HG02938 (cell line): ENCODE results near the gene OR56B4.
"Not testable (repeated sequence)": the region's sequence is repeated elsewhere in the genome, so short reads cannot be mapped to it uniquely, and the experiment has no call there.

Source experiments
- ATAC-seq: cut with Tn5 transposase; IDR thresholded peaks from one replicate; pipeline ENCODE4 v1.9.1; 2021; ENCODE audit warnings: mild to moderate bottlenecking, moderate library complexity; ENCODE audit not compliant: unreplicated experiment

OR56B4 gene, protein sequence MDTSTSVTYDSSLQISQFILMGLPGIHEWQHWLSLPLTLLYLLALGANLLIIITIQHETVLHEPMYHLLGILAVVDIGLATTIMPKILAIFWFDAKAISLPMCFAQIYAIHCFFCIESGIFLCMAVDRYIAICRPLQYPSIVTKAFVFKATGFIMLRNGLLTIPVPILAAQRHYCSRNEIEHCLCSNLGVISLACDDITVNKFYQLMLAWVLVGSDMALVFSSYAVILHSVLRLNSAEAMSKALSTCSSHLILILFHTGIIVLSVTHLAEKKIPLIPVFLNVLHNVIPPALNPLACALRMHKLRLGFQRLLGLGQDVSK

DNA sequence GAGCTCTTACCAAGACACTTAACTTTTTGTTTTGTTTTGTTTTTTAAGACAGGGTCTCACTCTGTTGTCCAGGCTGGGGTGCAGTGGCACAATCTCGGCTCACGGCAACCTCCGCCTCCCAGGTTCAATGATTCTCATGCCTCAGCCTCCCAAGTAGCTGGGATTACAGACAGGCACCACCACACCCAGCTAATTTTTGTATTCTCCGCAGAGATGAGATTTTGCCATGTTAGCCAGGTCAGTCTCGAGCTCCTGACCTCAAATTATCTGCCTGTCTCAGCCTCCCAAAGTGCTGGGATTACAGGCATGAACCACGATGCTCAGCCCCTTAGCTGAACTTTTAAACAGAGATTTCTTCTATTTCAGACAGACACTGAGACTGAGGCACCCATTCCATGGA lies at the start of gene OR56B4:
OR56B4 (plus strand) TSS at position 301 of the 400 bp plus-strand sequence; CDS start at position 396, 95 bp downstream.
- not testable (repeated sequence) for ATAC-seq

- ATAC-seq: no peak
Measured at GRCh38 chr11:6061475-6061874, 46.0 kb upstream of the OR56B4 start.

DNA sequence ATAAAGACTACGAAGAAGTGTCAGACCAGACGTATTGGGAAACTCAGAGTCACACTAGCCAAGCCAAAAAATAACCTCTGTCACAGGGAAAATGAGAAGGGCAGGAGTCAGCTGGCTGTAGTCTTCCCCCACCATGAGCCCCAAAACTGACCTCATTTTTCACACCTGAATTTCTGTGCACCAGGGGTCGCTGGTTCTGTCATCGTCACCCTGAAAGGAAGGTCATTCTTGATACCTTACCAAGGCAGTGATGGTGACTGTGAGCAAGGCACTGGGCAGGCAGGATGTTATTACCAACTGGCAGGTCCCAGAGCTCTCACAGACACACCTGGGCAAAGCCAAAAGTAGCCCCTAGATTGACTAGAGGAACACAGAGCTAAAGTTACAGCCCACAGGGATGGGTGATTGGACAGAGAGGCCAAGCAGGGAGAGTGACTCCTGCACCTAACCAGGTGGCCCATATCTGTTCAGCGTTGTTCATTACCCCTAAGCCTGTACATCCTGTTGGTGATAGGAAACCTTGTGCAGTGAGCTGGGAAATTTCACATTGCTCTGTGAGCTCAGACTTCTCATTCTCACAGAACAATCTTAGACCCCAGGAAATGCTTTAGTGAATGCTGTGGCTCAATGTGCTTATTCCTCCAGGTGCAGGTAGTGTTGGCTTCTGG lies 44.7 kb upstream of the OR56B4 start:
- no peak for ATAC-seq

DNA sequence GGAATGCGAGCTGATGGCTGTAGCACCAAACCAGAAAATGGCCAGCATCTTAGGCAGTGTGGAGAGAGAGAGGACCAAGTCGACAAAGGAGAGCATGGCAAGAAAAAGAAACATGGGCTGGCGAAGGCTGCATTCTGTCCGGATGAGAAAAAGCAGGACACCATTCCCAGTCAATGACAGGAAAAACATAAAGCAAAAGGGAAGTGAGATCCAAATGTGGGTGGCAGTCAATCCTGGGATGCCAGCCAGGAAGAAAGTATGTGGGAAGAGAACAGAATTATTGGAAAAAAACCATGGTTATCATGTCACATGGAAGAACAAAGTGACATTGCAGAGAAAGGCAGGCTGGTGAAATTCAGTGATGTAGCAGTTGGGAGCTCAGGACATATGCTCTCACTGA lies 40.0 kb upstream of the OR56B4 start:
- ATAC-seq: no peak

GRCh38 chr11:6076443-6076842 lies 31.0 kb upstream of the OR56B4 start:
- ATAC-seq: not testable (repeated sequence)

DNA sequence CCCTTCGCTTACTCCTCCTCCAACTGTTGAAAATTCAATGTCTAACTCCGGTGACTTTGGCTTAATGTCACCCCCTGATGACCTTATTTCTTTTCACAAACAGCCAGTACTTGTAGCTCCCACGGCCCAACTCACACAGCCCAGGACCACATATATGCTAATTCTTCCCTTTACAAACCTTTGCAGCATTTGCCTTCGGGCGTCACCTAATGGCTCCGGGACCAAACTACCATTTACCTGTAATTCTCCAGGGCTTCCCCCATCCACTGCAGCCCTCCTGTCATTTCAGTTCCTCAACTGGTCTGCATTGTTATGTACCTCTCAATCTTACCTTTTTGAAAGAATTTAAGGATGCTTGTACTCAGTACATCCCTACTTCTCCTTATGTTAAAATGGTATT lies 29.8 kb upstream of the OR56B4 start:
- no peak for ATAC-seq

DNA sequence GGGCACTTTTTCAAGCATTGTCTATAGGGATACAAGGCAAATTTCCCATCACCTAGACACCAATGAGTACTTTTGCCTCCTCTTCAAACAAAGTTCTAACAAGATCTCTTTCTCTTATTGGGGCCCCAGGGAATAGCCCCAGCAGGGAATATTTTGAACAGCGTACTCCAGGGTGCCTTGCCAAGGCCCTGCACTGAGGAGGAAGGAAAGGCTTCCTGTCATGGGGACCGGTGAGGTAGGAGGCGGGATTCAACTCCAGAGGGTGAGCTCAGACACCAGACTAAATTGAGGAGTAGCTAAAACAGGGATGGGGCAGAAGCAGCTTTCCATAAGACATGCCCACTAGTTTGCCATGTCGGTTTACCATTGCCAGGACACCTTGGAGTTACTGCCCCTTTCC lies 28.0 kb upstream of the OR56B4 start:
- ATAC-seq: no peak

DNA sequence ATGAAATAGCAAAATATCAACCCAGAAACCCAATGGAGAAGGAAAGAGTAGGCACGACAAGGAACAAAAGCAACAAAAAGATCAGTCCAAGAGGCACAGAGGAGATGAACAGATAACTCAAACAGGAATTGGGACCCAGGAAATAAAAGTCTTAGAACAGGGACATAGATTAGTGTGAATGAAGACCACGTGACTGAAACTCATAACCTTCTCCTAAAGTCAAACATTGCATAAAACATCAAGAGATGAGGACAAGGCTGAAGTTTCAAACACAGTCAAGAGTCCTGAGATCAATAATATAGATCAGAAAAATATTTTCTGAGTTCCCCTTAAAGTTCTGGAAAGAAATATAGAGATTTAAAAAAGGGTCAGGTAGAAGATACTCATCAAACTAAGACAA lies 24.4 kb upstream of the OR56B4 start:
- no peak for ATAC-seq

- ATAC-seq: no peak
Measured at GRCh38 chr11:6084587-6084986, 22.9 kb upstream of the OR56B4 start.

DNA sequence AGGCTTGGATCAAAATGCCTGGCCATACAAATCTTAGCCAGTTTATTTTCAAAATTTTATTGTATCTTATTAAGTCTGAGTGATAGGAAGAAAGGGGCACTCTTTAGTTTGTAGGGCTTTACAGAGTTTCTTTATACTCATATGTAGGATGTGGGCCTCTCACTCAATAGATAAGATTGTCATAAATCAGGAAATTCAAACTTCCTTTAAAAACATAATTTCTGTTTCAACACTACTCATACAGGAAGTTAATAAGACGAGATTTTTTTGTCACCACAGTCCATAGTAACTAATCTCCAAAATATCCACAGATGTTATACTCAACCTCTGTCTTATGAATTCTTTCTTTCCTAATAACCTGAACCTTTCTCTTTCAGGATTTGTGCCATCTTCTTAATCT lies 13.3 kb upstream of the OR56B4 start:
- ATAC-seq: no peak

DNA sequence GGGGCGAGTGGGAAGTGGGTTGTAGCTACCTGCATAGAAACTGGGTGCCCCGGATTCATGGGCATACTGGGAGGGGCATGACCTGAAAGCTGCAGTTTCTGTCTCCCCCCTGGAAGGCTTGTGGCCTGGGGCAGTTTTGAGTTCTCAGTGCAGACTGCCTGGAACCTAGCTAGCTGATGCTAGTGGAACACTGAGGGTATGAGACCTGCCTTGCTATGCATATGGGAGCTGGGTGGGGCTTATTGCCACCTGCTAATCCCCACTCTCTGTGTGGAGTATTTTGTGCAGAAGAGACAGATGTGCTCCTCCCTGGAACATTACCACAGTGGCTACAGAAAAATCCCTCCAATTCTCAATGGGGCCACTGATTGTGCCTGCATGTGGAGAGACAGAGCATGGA lies 11.7 kb upstream of the OR56B4 start:
- no peak for ATAC-seq

- no peak for ATAC-seq
Measured at GRCh38 chr11:6096417-6096816, 11.1 kb upstream of the OR56B4 start.

DNA sequence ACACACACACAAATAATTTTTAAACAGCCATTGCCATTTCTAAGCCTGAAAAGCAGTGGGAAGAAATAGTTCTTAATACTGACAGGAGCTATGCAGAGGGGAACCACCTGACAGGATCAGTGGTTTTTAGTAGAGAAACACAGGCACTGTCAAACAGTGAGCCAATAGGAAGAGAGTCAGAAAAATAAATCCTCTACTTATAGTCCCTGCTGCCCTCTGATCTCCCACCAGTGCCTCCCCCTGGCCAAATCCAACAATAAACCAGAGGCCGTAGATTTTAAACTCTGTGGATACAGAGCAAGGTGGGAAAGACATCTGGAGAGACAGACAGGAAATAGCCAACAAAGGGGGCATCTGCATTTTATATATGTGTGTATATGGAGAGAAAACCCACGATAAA lies 7.9 kb upstream of the OR56B4 start:
- ATAC-seq: no peak

DNA sequence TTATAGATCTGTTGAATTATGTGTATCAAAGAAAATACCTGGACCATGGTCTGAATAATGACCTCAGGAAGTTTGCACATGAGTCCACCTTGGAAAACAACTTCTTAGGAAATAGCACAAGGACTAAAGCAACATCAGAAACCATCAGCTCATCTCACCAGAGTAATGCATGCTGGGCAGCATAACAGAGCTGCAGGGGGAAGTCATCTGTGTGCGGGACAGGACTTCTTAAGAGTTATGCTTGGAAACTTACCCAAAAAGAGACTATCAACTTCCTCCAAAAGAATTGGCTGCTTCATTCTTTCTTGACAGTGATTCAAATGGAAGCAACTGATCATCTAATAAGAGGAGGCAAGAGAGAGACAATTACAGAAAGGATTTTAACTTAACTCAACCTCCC lies 2.5 kb downstream of the OR56B4 start:
- no peak for ATAC-seq

- ATAC-seq: no peak
Measured at GRCh38 chr11:6111673-6112072, 4.2 kb downstream of the OR56B4 start.

GRCh38 chr11:6116638-6117037 lies 9.2 kb downstream of the OR56B4 start:
- no peak for ATAC-seq

- ATAC-seq: no peak
Measured at GRCh38 chr11:6124245-6124644, 16.8 kb downstream of the OR56B4 start.

DNA sequence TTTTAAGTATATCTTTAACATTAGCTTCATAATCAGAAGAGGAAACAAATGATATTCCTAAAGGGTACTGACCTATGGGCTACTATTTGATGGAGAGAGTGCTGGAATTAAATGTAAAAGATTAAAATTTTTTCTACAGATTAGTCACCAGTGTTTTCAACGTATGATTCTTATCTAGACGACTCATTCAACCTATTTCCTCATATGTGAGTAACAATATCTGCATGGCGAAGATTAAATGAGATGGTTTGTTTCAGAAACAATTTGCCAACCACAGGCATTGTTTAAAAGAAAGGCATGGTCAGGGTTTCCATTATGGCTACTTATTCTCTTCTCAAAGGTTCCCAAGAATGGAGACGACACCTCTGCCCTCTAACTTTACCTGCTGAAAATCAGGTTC lies 20.4 kb downstream of the OR56B4 start:
- no peak for ATAC-seq

DNA sequence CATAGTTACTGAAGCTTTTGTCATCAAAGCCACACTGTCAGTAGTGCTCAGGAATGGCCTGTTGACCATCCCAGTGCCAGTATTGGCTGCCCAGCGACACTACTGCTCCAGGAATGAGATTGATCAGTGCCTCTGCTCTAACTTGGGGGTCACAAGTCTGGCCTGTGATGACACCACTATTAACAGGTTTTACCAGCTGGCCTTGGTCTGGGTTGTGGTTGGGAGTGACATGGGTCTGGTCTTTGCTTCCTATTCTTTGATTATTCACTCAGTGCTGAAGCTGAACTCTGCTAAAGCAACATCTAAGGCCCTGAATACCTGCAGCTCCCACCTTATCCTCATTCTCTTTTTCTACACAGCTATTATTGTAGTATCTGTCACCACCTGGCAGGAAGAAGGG lies 21.5 kb downstream of the OR56B4 start:
- no peak for ATAC-seq

- ATAC-seq: no peak
Measured at GRCh38 chr11:6129635-6130034, 22.2 kb downstream of the OR56B4 start.

DNA sequence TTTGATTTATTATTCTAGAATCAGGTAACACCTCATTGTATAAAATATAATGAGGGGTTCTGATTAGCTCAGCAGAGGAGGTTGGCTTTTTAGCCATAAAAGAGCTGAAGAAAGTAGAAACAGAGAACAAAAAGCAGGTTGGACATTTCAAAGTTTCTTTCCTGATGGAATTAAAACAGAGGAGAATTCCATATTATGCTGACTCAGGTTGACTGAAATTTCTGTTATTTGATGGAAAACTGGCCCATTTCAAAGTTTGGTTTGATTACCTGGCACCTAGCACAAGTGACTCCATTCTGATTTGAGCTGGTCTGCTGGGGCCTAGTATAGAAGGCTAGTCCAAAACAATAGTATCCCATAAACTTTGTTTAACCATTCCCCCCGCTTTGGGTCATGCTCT lies 24.9 kb downstream of the OR56B4 start:
- no peak for ATAC-seq

DNA sequence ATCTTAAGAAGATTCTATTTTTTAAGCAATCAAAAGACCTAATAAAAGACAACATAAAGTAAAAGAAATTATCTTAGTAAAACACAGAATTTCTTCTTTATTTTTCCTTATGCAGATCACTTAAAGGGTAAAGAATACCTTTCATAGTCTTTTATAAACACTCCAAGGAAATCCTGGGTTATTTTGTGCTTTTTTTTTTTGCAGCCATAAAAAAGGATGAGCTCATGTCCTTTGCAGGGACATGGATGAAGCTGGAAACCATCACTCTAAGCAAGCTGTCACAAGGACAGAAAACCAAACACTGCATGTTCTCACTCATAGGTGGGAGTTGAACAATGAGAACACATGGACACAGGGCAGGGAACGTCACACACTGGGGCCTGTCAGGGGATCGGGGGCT lies 28.5 kb downstream of the OR56B4 start:
- ATAC-seq: not testable (repeated sequence)

DNA sequence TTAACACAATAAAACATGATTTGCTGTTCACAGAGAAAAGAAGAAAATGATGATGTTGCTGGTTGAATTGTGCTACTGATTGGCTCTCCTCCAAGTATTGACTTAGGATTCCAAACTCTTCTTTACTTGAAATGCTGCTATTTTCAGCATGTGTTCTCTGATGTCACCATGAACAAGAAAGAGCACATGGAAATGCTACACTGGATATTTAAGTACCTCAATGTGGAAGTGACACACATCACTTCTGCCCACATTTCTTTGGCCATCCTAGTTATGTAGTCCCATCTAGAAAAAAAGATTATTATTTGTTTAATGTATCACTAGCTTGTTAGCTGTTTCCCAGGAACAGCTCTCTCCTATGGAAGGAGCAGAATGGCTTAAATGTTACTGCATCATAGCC lies 35.5 kb downstream of the OR56B4 start:
- no peak for ATAC-seq
